Measurements from ENCODE around the gene SH3GL3.

The SH3GL3 gene

GRCh38 chr15:83446904-83447709 lies at the start of gene SH3GL3:
TSS of gene SH3GL3 (plus strand) at chr15:83447341. CDS start at chr15:83447534, 193 bp downstream.
- peak; percentile 95 for DNase-seq

GRCh38 chr15:83398626-83399025 lies 48.5 kb upstream of the SH3GL3 start:
- peak; percentile 25 for DNase-seq

- DNase-seq, result no peak
These were observed 43.0 kb upstream of the SH3GL3 start for GRCh38 chr15:83404121-83404520.

- DNase-seq, result no peak
These were observed 36.6 kb upstream of the SH3GL3 start for GRCh38 chr15:83410532-83410931.

DNA sequence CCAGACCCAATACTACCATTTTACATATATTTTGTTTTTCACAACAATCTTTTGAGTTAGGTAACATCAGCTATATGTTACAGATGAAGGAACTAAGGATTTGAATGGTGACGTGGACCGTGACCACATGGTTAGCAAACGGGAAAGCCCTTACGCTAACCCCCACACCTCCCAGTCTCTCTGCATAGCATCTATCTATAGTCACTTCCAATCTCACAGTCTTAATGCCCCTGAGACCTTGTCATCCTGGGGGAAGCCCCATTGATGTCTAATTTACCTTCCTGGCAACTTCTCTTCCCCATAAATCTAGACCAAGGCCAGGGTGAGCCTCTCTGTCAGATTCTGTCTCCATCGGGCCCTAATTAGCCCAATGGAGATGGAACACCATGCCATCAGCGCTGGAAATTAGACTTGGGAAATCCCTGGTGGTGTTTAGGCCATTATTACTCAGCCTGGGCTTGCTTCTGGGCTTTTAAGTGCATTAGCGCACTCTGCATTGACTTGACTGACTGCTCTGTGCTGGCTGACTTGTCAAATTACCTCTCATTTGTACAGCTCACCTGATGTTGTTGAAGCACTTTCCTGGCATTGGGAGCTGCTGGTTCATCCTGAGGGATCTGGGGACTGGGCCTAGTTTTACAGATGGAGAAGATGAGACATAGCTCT lies 34.0 kb upstream of the SH3GL3 start:
- DNase-seq, result peak; percentile 60

- no peak for DNase-seq
These were observed 25.1 kb upstream of the SH3GL3 start for GRCh38 chr15:83422081-83422480.

- no peak for DNase-seq
These were observed 24.6 kb upstream of the SH3GL3 start for GRCh38 chr15:83422541-83422940.

GRCh38 chr15:83424101-83424500 lies 23.0 kb upstream of the SH3GL3 start:
- DNase-seq, result no peak

DNA sequence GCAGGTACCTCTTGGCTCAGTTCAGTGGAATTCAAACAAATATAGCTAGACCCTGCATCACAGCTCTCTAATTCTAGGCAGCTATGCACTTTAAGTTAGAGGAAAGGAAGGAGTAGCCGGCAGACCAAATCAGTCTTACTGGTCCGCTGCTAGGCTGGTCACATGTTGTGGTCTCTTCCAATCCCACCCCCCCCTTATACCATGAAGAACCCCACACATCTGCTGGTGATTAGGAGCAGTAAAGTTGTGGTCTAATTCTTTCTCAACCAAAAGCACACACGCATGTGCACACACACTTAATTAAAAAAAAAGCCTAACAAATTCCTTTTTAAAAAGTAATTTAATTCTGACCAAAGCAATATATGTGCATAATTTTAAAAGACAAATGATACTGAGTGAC lies 16.7 kb upstream of the SH3GL3 start:
- DNase-seq, result no peak

GRCh38 chr15:83431521-83431920 lies 15.6 kb upstream of the SH3GL3 start:
- DNase-seq, result no peak

- DNase-seq, result no peak
These were observed 11.9 kb upstream of the SH3GL3 start for GRCh38 chr15:83435202-83435601.

DNA sequence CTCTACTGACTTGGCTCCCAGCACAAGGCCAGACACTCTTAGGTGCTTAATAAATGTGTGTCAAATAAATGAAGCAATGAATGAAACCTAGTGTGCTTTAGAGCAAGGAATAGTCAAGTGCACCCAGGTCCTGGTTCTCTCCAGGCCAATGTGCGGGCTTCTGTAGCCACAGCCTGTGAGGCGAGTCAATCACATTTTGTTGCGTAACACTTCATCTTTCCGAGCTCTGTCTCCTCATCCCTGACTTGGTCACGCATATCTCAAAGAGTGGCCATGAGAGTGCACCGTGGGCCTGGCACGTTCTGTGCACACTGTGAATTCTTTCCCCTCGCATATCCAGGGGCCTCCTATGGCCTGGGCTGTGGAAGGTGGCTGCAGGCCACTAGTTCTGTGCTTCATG lies 11.4 kb upstream of the SH3GL3 start:
- DNase-seq, result no peak

- peak; percentile 82 for DNase-seq
These were observed 10.5 kb upstream of the SH3GL3 start for GRCh38 chr15:83436513-83437158.

- no peak for DNase-seq
These were observed 3.9 kb upstream of the SH3GL3 start for GRCh38 chr15:83443076-83443847.

- DNase-seq, result no peak
These were observed 2.2 kb upstream of the SH3GL3 start for GRCh38 chr15:83444936-83445335.

DNA sequence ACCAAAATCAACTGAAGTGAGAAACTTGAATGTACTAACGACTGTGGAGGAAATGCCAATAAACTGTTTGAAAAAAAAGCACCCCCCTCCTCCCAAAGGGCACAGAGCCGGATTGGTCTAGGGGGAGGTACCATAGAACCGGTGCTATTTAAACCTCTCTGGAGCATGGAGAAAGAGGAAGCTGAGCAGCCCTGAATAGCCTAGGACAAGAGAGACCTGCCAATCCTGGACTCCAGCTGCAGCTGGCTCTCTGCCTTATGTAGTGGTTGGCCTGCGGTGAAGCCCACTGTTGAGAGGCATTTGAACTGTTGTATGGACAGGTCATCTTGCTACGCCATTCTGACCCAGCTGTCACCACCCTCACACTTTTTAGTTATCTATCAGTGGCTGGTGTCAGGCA lies 1.5 kb upstream of the SH3GL3 start:
- DNase-seq, result no peak

GRCh38 chr15:83446417-83446816 lies 724 bp upstream of the SH3GL3 start:
- DNase-seq, result no peak

- DNase-seq, result no peak
These were observed 2.1 kb downstream of the SH3GL3 start for GRCh38 chr15:83449250-83449671.

DNA sequence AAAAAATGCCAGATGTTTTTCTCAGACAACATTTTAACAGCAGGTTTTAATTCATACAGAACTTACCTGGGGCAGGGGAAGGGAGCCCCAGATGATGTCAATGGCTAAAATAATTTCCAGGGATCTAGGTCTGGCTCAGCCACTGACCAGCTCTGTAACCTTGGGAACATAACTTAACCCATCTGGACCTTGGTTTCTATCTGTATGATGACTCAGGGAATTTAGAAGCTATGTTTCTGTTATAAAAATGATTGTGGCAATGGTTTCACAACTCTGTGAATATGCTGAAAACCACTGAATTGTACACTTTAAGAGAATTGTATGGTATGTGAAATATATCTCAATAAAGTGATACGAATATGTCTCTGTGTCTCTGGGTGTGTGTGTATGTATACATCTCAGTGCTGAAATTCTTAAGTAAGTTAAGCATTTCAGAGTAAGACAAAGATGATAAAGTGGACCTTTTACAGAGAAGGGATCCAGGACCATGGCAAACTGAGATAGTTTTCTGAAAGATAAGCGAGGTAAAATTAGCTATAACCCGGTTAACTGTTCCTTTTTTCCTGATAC lies 2.9 kb downstream of the SH3GL3 start:
- no peak for DNase-seq

DNA sequence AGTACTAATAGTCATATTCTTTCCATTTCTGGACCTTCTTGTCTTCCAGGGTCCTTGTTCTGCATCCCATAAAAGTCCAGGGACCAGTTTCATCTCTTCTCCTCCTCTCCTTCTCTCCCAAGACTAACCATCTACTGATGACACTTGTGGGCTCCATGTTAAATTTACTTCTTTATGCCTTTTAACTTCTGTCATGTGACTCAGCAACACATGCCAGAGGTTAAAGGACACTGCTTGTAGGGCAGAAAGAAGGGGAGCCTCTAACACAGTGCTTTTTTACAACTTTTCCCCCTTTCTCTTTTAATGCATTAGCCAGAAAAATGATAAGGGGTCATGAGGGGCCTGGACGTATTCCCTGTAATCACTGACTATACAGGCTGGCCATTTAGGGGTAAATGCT lies 10.0 kb downstream of the SH3GL3 start:
- DNase-seq, result no peak

DNA sequence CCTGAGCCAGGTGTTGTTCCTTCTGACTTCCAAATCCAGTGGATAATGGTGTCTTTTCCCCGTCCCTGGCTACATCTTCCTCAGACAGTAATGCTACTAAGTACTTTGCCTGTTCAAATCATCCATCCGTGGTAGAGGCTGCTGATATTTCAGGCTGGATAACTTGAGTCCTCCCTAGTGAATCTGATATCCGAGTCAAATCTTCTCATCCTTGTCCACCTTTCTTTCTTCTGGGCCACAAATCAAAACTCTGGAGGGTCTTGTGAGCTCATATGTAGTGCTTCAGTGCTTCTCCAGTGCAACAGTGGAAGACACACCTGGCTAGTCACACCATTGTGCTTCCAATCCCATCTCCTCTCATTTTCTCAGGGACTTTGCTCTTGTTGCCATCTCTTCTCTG lies 11.2 kb downstream of the SH3GL3 start:
- no peak for DNase-seq

- no peak for DNase-seq
These were observed 14.9 kb downstream of the SH3GL3 start for GRCh38 chr15:83462026-83462425.

DNA sequence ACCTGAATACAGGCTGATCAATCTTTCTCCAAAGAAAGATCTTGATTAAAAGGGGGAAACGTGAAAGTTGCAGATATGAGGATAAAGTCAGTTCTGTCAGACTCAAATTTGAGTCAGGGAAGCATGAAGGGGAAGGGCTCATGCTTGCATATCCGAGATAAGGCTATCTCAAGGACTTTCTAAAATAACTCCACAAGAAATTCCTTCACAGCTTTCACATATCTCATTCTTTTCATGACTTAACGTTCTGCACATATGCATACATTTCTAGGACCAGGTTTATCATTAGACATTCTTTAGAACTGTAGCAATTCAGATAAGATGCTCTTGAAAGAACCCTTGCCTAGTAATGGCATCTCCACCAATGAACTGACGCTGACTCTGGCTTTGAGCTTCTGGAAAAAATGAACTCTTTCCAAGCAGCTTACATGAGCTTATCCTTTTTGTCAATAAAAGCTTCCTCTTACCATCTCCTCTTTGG lies 15.9 kb downstream of the SH3GL3 start:
- DNase-seq, result no peak

Measured in eye (tissue), 1 donor.